ENCODE results near the gene OR4E2. TPM values are rescaled to one million over a fixed set of nuclear protein-coding genes. Genes with fewer than 3 reads are reported as not detected.

The OR4E2 gene, protein sequence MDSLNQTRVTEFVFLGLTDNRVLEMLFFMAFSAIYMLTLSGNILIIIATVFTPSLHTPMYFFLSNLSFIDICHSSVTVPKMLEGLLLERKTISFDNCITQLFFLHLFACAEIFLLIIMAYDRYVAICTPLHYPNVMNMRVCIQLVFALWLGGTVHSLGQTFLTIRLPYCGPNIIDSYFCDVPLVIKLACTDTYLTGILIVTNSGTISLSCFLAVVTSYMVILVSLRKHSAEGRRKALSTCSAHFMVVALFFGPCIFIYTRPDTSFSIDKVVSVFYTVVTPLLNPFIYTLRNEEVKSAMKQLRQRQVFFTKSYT
- not detected for total RNA-seq

DNA sequence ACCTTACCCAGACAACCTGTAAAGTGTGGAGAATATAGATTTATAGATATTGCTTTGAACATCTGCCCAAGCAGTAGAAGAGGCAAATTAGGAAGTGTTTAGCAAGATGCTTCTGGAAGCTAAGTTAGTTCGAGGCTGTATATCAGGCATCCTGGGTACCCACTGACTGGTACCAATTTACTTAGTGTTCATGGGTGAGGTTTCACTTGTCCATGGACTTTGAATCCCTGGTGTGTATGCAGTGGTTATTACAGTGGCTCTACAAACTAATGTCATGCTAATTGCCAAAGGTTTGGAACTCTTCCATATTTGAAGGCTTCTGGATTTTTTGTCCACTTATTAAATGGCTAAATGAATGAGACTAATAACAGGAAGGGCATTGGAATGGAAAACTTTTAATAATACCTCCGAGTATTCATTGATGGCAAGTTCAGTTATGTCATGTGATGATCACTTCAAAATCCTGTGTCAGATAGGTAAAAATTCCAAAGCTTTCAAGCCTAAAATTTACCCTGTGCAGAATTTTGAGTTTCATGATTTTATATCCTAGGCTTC lies at the start of gene OR4E2:
OR4E2 (plus strand) TSS at position 505 of the 555 bp plus-strand sequence. CDS start 11,248 bp downstream, outside the sequence.
- Histone ChIP-seq H3K36me3 (no peaks in the 10 kb centered on the region), H3K9me3 (no peaks in the 10 kb centered on the region), H3K4me3 (no peak within 1 kb of the TSS), H3K4me1 (no peaks in the 10 kb centered on the region), H3K27ac (no peak within 1 kb of the TSS), H3K27me3 (no peaks in the 10 kb centered on the region)
- TF ChIP-seq EP300 (IDR thresholded peaks at IDR 0.05) (no peak), POLR2AphosphoS5 (IDR thresholded peaks at IDR 0.05) (no peak), POLR2A (IDR thresholded peaks at IDR 0.05) (no peak)
- TF ChIP-seq, protein P1, sequence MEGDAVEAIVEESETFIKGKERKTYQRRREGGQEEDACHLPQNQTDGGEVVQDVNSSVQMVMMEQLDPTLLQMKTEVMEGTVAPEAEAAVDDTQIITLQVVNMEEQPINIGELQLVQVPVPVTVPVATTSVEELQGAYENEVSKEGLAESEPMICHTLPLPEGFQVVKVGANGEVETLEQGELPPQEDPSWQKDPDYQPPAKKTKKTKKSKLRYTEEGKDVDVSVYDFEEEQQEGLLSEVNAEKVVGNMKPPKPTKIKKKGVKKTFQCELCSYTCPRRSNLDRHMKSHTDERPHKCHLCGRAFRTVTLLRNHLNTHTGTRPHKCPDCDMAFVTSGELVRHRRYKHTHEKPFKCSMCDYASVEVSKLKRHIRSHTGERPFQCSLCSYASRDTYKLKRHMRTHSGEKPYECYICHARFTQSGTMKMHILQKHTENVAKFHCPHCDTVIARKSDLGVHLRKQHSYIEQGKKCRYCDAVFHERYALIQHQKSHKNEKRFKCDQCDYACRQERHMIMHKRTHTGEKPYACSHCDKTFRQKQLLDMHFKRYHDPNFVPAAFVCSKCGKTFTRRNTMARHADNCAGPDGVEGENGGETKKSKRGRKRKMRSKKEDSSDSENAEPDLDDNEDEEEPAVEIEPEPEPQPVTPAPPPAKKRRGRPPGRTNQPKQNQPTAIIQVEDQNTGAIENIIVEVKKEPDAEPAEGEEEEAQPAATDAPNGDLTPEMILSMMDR (IDR thresholded peaks at IDR 0.05) = no peak
- WGBS, 2 donors = 72 to 80% methylated on average over 2 of the region's 2 CpGs
- ATAC-seq (ENCODE audit: low FRiP score in 2 of 2) (no peak), DNase-seq (no peak)

- 81 to 82% methylated on average over 6 of the region's 6 CpGs for WGBS, 2 donors
- ATAC-seq (ENCODE audit: low FRiP score in 2 of 2) = no peak
- H3K27me3 ChIP-seq = no peaks in the 10 kb centered on the region
- H3K4me3 ChIP-seq = no peak overlapping the region
- H3K9me3 ChIP-seq = no peaks in the 10 kb centered on the region
- H3K4me1 ChIP-seq = no peaks in the 10 kb centered on the region
- no peak overlapping the region for H3K27ac ChIP-seq
- TF ChIP-seq, protein P1 (IDR thresholded peaks at IDR 0.05) = no peak
- no peak for TF ChIP-seq POLR2A (IDR thresholded peaks at IDR 0.05)
- TF ChIP-seq POLR2AphosphoS5 (IDR thresholded peaks at IDR 0.05) = no peak
- TF ChIP-seq EP300 (IDR thresholded peaks at IDR 0.05) = no peak
- DNase-seq = no peak
- H3K36me3 ChIP-seq = no peaks in the 10 kb centered on the region
These were observed 41.3 kb upstream of the OR4E2 start for GRCh38 chr14:21612324-21612723.

DNA sequence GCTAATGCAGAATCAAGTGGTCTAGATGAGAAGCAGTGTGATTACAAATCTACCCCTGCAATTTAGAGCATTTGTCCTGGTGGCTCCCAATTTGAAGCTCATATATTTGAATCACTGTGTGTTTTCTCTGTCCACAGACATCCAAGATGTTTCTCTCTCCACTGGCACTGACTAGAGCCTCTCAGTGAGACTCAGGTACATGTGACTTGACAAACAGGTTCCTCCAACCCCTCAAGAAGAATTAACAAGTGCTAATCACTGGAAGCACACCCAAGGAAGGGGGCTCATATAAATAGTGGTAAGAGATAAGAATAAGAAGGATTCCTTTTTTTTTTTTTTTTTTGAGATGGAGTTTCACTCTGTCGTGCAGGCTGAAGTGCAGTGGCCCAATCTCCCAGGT lies 39.4 kb upstream of the OR4E2 start:
- TF ChIP-seq POLR2AphosphoS5 (IDR thresholded peaks at IDR 0.05) (no peak), EP300 (IDR thresholded peaks at IDR 0.05) (no peak), POLR2A (IDR thresholded peaks at IDR 0.05) (no peak)
- TF ChIP-seq, protein P1 (IDR thresholded peaks at IDR 0.05) = no peak
- Histone ChIP-seq H3K9me3 (no peaks in the 10 kb centered on the region), H3K4me3 (no peak overlapping the region), H3K27me3 (no peaks in the 10 kb centered on the region), H3K4me1 (no peaks in the 10 kb centered on the region), H3K36me3 (no peaks in the 10 kb centered on the region), H3K27ac (no peak overlapping the region)
- 38 to 43% methylated on average over 1 of the region's 1 CpG for WGBS, 2 donors
- ATAC-seq (ENCODE audit: low FRiP score in 2 of 2) (peak in 1 of 2 donors; percentile 51), DNase-seq (no peak)

DNA sequence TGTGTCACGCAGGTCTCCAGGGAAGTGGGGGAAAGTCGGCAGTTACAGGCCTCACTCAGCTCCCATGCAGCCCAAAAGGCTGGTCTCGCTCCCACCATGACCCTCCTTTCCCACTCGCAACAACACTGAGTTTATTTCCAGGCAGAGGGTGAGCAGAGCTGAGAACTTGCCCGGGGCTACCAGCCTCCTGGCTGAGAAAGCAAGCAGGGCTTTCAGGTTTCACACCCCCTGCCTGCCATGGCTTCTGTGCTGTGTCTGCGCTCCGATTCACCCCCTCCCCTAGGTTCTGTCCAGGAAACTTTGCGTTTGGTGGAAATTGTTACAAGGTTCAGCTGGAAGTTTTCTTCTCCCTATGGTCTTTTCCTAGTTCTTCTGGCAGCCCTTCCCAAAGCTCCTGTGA lies 36.0 kb upstream of the OR4E2 start:
- H3K9me3 ChIP-seq = no peaks in the 10 kb centered on the region
- 80 to 81% methylated on average over 8 of the region's 8 CpGs for WGBS, 2 donors
- H3K36me3 ChIP-seq = no peaks in the 10 kb centered on the region
- TF ChIP-seq POLR2AphosphoS5 (IDR thresholded peaks at IDR 0.05) (no peak), POLR2A (IDR thresholded peaks at IDR 0.05) (no peak), EP300 (IDR thresholded peaks at IDR 0.05) (no peak)
- TF ChIP-seq, protein P1 (IDR thresholded peaks at IDR 0.05) = no peak
- no peak overlapping the region for H3K4me3 ChIP-seq
- DNase-seq (no peak), ATAC-seq (ENCODE audit: low FRiP score in 2 of 2) (no peak)
- no peak overlapping the region for H3K27ac ChIP-seq
- H3K4me1 ChIP-seq = no peaks in the 10 kb centered on the region
- H3K27me3 ChIP-seq = no peaks in the 10 kb centered on the region
